ENCODE results near the gene LIN9.
"Not testable (repeated sequence)": the region's sequence is repeated elsewhere in the genome, so short reads cannot be mapped to it uniquely, and the experiment has no call there.

Gene LIN9

GRCh38 chr1:226308723-226309397, at the start of gene LIN9:
TSS of gene LIN9 (minus strand) at chr1:226309164. CDS start at chr1:226309139, 25 bp downstream.
- peak; percentile 85 for DNase-seq

GRCh38 chr1:226357416-226357815, 48.5 kb upstream of the LIN9 start:
- no peak for DNase-seq

- no peak for DNase-seq
Observed at GRCh38 chr1:226355669-226356551, 46.9 kb upstream of the LIN9 start.

DNA sequence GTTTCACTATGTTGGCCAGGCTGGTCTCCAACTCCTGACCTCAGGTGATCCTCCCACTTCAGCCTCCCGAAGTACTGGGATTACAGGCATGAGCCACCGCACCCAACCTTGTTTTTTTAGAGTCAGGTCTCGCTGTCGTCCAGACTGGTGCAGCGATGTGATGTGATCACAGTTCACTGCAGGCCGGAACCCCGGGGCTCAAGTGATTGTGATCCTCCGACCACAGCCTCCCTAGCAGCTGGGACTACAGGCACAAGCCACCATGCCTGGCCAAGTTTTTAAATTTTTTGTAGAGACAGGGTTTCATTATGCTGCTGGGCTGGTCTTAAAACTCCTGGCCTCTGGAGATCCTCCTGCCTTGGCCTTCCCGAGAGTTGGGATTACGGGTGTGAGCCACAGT, 46.1 kb upstream of the LIN9 start:
- no peak for DNase-seq

GRCh38 chr1:226353698-226354525, 44.9 kb upstream of the LIN9 start:
- DNase-seq, result no peak

- DNase-seq, result no peak
Observed at GRCh38 chr1:226351709-226352108, 42.7 kb upstream of the LIN9 start.

- DNase-seq, result no peak
Observed at GRCh38 chr1:226350519-226350865, 41.5 kb upstream of the LIN9 start.

- DNase-seq, result no peak
Observed at GRCh38 chr1:226349801-226350518, 41.0 kb upstream of the LIN9 start.

DNA sequence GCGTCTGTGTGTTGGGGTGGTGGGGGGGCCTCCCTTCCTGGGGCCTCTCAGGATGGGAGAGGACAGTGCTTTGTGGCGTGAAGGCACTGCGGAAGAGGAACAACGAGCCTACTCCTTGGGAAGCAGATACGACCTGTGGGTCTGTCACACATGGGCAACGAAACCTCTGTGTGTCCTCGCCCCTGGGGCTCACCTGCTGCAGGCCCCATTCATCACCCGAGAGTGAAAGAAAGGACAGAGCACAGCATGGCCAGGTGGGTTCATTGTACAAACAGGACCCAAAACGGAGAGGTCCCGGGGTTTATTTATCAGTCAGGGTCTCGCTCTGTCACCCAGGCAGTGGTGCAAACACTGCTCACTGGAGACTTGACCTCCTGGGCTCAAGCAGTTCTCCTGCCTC, 40.1 kb upstream of the LIN9 start:
- DNase-seq, result no peak

DNA sequence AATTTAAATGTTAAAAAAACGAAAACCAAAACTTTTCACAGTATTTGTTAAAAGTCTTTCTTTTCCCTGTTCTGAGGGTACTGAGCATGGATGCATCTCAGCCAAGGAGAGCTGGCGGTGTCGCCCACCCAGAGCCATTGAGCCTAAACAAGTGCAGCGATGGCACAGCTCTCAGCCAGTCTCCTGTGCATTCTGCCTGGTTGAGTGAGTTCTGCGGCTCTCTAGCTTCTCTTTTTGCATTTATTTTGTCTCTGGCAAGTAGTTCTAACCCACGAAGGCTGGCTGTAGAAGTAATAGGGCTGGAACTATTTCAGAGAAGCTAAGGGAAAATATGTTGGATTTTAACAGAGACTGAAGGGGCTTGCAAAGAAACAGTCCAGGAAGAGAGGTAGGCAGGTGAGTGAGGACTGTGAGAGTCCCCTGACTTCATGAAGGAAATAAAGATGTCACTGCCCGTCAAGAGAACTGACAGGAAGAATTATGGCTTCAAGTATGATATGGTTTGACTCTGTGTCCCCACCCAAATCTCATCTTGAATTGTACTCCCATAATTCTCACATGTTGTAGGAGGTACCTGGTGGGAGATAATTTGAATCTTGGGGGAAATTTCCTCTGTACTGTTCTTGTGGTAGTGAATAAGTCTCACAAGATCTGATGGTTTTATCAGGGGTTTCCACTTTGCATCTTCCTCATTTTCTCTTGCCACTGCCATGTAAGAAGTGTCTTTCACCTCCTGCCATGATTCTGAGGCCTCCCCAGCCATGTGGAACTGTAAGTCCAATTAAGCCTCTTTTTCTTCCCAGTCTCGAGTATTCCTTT, 35.7 kb upstream of the LIN9 start:
- DNase-seq, result no peak

DNA sequence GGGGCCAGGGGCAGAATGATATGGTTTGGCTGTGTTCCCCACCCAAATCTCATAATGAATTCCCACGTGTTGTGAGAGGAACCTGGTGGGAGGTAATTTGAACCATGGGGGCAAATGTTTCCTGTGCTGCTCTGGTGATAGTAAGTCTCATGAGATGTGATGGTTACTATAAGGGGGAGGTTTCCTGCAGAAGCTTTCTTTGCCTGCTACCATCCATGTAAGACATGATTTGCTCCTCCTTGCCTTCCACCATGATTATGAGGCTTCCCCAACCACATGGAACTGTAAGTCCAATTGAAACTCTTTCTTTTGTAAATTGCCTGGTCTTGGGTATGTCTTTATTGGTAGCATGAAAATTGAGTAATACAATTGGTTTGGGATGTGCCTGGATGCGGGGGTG, 33.7 kb upstream of the LIN9 start:
- no peak for DNase-seq

DNA sequence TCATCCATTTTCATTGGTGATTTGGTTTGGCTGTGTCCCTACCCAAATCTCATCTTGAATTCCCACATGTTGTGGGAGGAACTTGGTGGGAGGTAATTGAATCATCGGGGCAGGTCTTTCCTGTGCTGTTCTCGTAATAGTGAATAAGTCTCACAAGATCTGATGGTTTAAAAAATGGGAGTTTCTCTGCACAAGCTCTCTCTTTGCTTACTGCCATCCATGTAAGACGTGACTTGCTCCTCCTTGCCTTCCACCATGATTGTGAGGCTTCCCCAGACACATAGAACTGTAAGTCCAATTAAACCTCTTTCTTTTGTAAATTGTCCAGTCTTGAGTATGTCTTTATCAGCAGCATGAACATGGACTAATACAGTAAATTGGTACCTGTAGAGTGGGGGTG, 31.1 kb upstream of the LIN9 start:
- not testable (repeated sequence) for DNase-seq

DNA sequence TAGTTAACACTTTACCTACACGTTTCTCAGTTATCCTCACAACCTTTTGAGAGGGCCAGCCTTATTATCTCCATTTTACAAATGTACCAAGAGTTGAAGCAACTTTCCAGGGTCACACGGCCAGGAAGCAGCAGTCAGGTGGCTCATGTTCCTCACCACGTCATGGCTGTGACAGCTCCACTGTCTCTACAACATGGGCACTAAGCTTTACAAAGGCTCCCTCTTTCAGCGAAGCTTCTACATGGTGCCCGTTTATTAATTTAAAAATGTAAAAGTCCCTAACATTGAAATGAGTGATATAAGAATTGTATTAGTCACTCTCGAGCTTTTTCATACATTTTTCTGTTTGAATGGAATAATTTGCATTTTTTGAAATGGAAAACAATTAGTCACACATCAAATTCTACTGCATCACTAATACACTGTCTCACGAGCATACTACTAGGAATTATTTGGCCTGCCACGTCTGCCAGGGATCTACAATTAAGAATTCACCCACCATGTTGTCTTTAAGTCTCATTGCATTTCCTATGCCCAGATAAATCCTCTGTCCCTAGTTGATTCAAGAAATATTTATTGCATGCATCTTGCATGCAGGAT, 28.4 kb upstream of the LIN9 start:
- no peak for DNase-seq

DNA sequence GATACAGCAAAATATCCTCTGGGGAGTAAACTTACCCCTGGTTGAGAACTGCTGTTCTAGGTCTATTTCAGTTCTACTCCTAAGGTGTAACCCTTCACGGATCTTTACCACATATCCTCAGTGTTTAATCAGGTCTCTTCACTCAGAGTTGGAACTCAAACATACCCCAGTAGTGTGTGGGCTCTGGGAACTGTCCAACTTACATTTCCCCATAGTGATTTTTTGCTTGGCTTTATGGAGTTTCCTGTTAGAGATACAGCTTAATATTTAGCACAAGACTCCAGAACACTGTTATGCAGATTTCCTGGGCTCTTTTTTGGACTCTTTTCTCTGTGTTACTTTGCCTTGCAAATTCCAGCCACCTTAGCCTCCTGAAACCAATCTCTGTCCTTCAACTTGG, 26.7 kb upstream of the LIN9 start:
- no peak for DNase-seq

DNA sequence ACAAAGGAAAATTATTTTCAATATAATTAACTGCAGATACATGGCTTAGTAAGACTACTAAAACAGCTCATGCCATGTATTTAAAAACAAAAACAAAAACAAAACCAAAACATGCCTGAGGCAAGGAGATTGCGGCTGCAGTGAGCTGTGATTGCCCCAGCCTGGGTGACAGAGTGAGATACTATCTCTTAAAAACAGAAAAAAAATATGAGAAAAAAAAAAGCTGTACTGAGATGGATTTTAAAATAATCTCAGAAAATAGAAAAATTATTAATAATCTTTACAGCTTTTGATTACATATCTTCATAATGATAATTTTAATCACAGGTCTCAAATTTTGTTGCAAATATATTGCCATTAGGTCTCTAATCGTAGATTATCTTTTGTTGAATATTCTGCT, 24.0 kb upstream of the LIN9 start:
- DNase-seq, result no peak

- no peak for DNase-seq
Observed at GRCh38 chr1:226329237-226329636, 20.3 kb upstream of the LIN9 start.

- DNase-seq, result no peak
Observed at GRCh38 chr1:226327761-226328162, 18.8 kb upstream of the LIN9 start.

DNA sequence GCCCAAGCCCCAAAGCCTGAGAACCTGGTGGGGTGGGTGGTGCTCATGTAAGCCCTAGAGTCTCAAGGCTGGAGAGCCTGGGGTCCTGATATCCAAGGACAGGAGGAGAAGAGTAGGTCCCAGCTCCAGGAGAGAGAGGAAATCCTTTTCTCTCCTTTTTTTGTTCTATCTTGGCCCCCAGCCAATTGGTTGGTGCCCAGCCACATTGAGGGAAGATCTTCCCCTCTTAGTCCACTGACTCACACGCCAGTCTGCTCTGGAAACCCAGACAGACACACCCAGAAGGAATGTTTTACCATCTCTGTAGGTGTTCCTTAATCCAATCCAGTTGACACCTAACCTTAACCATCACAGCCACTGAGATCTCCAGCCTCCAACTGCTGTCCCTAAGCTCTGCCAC, 16.2 kb upstream of the LIN9 start:
- no peak for DNase-seq

DNA sequence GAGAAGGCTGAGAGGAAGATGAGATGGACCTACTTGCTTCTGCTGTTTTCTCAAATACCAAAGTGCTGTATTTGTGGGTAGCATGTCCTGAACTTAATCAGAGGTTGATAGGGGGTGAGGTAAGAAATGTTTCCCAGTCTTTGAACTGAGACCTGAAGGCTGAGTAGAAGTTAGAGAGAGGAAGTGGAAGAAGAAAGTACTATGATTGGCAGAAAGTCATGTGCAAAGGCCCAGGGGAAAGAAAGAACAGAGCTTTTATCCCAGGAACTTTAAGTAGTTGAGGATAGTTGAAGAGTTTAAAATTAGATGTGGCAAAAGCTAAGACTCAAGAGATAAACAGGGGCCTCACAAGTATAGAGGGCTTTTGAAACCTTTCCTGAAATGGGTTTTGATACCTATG, 15.5 kb upstream of the LIN9 start:
- no peak for DNase-seq

DNA sequence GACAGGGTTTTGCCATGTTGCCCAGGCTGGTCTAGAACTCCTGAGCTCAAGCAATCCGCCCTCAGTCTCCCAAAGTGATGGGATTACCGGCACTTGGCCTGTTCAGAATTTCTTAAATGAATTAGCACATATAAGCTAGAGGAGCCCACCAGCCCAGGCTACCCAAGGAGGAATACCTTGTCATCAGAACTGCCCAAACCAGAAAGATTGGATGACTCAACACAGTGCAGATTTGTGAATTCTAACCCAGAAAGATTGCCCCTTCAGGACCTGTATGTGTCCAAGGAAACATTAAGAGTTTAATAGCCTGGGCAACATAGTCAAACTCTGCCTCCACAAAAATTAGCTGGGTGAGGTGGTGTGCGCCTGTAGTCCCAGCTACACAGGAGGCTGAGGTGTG, 14.0 kb upstream of the LIN9 start:
- no peak for DNase-seq

DNA sequence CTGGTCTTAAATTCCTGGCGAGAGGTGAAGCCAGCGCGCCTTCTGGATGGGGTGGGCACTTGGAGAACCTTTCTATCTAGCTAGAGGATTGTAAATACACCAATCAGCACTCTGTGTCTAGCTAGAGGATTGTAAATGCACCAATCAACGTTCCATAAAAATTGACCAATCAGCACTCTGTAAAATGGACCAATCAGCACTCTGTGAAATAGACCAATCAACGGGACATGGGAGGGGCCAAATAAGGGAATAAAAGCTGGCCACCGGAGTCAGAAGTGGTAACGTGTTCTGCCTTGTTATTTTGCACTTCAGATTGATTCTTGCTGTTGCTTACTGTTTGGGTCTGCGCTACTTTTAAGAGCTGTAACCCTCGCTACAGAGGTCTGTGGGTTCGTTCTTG, 12.0 kb upstream of the LIN9 start:
- DNase-seq, result no peak

- DNase-seq, result no peak
Observed at GRCh38 chr1:226318471-226318870, 9.5 kb upstream of the LIN9 start.

Measured in activated CD4-positive, alpha-beta T cell treated with anti-CD3 and anti-CD28 coated beads for 1 hour (primary cell).